GM19328 (cell line): Measurements from ENCODE around the gene DFFA.
A peak's percentile ranks its signal among the peaks of the same experiment; 100 is the strongest.

Experiments
- ATAC-seq: cut with Tn5 transposase; IDR thresholded peaks from one replicate; pipeline ENCODE4 v1.9.1; 2021; ENCODE audit warnings: mild to moderate bottlenecking, moderate library complexity; ENCODE audit not compliant: unreplicated experiment

DFFA gene, protein sequence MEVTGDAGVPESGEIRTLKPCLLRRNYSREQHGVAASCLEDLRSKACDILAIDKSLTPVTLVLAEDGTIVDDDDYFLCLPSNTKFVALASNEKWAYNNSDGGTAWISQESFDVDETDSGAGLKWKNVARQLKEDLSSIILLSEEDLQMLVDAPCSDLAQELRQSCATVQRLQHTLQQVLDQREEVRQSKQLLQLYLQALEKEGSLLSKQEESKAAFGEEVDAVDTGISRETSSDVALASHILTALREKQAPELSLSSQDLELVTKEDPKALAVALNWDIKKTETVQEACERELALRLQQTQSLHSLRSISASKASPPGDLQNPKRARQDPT

DNA sequence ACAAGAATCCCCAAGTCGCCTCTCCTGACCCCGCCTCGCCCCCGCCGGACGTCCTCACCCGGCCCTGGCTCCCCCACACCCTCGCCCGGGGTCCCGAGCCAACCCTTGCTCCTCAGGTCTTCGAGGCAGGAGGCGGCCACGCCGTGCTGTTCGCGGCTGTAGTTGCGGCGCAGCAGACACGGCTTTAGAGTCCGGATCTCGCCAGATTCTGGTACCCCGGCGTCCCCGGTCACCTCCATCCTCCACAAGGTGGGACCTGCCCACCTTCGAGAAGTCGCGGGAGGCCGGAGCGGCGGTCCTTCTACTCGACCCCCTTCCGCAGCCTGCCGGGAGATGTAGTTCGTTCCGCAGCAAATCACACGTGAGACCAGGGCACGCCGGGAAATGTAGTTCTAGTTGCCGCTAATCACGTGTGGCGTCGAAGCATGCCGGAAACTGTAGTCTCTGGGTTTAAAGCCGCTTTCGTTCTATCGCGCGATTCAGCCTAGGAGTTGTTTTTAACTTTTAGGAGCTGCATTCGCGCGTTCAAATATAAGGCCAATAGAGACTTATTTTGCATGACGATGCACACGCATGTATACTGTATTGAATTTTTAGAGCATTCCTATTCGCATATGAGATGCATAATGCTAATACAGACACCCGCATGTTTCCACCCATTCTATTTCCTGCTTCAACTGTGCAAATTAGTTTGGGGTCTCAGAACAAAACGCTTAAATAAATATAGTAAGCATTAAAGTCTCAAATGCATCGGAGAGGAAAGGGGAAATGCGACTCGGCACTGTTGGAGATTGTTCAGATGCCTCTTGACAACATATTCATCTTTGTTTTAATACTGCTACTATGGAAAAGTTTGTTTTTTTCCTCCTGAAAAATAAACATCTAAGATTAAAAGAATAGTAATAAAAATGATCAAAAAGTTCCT is at the start of gene DFFA:
TSS of gene DFFA (minus strand) at position 310 of the 925 bp plus-strand sequence. CDS start at position 239, 71 bp downstream.
- peak; percentile 85 for ATAC-seq

DNA sequence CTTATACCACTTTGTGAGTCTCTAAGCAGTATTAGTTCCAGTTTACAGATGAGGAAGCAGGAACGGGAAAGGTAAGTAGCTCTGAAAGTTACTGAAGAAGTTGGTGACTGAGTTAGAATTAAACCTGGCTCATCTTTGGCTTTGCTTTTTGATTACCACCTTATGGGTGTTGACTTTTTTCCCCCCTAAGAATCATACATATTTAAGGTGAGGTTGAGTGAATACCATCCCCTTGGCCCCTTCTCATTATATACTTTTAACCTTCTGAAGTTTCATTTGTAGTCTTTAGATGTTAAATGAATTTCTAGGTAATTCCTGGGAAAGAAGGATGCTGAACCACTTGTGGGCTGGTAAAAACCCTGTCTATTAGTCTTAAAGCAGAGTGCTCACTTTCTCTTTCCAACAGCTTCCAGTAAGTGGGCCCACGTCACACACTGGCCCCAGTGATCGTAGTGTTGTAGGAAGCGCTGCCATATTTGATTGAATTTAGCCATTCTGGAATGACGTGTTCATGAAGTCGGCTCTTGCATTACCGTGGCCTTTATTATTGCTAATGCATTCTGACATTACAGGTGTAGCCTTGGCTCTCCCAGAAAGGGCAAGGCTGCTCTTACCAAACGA is 49.3 kb upstream of the DFFA start:
- no peak for ATAC-seq

DNA sequence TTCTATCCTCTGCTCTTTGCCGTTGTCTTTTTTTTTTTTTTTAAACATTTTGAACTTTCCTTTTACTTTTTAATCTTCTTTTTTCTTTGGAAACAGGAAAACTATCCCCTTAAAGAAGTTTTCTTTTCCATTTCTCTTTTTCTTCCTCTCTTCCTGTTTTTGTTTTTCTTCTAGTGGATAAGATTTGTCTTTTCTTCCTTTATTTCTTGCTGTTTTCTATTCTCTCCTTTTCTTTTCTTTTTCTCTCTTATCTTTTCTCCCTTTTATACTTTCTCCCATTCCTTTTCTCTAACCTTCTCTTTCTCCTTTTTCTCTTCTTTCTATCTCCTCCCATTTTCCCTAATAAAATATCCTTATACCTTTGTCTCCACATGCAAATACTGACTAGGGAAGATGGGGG is 48.6 kb upstream of the DFFA start:
- ATAC-seq, result no peak

DNA sequence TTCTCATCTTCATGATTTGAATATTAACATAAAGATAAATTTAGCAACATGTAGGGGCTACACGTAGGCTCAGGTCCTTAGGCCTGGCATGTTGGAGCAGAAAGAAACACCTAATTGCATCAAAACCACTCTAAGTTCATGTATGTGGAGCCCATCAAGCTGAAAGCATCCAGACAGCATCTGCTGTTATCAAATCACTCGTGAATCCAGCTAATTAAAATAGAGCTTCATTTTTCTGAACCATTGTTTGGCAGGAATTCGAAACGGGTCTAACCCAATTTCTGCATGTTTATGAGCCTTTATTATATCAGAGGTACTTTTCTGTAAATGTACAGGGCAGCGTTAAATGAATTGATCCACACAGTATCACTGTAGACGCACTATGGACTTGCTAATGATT is 48.2 kb upstream of the DFFA start:
- no peak for ATAC-seq

DNA sequence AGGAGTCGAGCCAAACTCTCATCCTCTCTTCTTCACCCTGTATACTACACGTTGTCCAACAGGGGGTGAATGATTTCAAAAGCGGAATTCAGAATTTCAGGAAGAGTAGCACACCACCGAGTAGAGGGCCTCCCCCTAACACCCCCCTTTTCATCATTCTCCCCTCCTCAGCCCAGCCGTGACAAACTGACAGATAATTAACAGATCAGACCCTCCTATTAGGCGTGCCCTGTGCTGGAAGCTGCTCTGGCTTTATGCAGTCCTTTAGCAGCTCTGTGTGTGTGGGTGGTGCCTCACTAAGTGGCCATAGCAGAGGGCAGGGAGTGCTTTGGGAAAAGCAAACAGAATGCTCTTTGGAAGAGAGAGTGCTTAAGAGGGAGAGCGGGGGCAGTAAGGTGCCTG is 46.7 kb upstream of the DFFA start:
- ATAC-seq, result no peak

DNA sequence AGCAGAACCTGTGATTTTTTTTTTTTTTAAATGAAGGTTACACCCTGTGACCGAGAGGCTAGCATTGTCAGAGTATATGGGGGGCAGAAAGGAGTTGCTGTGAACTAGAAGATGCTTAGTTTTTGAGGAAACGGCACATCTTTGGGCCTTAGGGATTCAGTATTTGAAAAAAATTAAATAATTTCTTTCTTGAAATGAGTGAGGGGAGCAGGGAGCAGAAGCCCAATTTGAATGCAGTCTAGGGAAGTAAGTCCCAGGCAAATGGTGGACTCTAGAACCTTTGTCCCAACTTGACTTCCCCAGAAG is 45.3 kb upstream of the DFFA start:
- ATAC-seq, result no peak

DNA sequence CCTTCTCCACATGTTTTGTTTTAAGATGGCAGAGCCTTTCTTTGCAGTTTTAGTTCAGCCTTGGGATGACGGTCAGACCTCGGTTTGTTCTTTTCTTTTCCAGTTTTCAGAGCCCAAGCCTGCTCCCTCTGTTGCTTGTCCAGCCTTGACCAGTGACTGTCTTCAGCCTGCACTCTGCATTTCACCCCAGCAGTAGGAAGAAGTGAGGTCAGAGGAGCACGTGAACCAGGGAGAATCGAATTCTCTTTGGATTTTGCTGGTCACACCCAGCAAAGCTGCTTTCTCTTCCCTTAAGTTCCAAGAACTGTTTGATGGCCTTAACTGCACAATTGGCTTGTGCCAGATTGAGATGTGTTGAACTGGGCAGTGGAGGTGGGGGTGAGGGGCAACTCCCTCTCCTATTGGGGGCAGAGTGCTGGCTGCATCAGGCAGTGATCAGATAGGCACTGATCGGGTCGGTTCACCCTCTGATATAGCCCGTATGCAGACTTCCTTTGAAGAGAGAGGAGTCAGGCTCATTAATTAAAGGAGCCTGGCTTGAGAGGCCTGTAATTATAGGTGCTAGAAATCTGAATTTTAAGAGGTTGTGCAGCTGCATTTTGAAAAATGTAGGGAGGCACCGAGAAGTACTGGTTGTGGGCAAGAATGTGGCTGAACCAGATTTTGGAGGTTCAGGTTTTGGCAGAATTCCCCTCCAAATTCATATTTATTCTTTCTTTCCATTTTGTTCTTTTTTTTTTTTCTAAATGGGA is 44.8 kb upstream of the DFFA start:
- ATAC-seq, result no peak

DNA sequence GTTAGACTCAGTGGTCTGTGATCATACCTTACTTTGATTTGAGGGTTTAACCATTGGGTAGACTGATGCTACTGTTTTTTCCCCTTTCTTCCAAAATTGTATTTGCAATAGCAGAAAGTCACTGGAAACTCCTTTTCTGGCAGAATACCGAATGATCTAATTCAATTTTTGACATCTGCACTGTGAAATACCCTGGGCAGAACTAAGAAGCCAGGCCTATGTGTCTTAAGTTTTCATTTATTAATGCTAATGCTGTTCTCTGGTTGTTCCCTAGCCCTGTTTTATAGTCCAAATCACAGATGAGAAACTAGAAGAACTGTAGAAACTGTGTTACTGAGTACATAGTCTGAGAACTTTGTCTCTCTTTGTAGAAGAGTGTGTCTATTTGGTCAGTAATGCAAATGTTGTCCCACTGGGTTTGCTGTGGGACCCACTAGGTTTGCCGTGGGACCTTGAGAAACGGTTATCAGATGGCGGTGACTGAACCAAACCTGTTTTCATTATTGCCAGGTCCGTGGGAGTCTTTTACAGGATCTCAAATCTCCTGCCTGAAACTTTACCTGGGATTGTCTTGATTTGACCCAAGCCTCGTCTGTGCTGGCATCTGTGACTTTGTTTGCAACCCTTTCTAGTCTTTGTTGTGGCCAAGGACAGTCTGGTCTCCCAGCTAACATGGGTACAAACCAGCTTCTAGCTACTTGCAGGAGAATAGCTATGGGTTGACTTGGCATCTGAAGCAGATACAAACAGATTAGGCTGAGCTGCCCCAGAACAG is 43.8 kb upstream of the DFFA start:
- ATAC-seq, result no peak

DNA sequence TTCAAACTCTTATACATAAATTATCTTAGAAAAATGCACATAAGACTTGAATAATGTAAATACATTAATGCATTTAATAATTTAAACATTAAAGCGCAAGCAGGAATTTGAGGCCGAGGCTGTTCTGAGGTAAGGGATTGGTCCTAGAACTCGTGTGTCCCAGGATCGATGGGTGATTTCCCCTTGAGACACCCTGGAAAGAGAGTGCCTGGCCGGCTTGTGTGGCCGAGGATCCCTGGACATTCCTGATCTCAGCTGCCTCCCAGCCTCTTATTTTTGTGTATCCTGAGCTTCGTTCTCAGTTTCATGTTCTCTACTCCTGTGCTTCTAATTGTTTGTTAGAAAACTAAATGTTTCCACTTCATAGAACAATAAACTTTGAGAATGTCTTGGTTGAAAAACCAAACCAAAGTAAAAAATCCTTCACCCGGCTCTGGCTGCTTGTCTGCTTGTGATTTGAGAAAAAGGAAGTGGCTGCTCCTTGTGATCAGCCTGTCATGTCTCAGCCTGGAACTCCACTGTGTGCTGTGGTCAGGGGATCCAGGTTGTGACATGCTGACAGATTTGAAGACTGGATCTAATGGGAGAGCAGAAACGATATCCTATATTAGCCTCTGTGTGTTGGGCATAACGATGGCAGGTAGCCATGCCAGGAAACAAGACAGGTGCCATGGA is 43.1 kb upstream of the DFFA start:
- ATAC-seq, result no peak

DNA sequence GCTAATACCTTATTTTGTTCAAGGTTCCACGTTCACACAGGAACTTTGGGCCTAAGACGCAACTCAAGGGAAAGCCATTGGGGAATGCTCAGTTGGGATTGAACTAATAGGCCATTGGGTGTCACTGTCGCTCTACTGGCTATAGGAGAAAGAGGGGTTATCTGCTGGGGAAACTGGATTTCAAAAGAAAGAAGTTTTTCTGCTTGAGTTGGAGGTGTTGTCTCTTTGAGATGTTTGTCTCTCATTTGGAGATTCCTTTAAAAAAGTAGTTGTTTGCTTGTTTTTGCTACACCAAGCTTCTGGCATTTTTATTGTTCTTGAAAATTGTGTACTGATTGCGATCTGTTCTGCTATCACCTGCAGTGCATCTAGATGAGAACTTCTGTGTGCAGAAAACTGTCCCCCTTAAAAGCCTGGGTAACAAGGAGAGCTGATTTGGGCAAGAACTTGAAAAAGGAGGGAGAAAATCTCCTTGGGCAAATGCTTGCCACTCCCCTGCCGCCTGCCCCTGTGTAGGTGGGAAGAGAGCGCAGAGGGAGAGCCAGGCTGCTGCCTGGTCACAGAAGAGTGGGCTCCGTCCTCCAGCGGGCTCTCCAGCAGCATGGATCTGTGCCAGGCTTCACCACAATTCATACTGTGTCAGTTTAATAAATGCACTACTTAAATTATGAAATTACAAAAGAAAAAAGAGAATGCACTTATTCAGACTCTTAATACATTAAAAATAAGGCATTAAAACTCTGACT is 42.3 kb upstream of the DFFA start:
- ATAC-seq, result no peak

DNA sequence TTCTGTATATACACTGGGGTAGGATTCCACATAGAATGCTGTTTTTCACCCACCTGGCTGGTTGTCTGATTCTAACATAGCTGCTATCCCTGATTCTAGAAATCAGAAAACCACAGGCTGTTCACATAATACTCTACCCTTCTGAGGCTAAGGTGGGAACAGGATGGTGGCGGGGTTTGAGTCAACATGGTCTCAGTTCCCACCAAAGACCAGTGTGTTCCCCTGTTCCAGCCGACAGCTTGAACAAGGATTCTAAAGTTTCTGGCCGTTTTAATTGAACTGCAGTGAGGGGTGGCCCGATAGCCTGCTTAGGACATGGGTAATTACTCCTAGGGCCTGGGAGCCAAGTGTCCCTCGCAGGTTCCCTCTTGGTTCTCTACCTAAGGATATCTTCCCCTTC is 40.9 kb upstream of the DFFA start:
- ATAC-seq, result no peak

DNA sequence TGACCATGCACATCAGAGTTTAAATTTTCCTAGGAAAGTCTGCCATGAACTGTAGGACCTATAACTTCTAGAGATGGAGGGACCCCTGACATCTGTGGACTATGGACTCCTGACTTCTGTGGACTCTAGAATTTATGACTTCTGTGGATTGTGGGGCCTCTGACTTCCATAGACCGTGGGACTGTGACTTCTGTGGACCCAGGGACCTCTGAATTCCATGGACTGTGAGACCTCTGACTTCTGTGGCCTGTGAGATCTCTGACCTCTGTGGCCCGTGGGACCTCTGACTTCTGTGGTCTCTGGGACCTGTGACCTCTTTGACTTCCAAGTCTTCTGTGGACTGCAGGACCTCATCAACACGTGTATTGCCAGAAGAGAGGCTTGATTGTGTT is 39.2 kb upstream of the DFFA start:
- no peak for ATAC-seq

DNA sequence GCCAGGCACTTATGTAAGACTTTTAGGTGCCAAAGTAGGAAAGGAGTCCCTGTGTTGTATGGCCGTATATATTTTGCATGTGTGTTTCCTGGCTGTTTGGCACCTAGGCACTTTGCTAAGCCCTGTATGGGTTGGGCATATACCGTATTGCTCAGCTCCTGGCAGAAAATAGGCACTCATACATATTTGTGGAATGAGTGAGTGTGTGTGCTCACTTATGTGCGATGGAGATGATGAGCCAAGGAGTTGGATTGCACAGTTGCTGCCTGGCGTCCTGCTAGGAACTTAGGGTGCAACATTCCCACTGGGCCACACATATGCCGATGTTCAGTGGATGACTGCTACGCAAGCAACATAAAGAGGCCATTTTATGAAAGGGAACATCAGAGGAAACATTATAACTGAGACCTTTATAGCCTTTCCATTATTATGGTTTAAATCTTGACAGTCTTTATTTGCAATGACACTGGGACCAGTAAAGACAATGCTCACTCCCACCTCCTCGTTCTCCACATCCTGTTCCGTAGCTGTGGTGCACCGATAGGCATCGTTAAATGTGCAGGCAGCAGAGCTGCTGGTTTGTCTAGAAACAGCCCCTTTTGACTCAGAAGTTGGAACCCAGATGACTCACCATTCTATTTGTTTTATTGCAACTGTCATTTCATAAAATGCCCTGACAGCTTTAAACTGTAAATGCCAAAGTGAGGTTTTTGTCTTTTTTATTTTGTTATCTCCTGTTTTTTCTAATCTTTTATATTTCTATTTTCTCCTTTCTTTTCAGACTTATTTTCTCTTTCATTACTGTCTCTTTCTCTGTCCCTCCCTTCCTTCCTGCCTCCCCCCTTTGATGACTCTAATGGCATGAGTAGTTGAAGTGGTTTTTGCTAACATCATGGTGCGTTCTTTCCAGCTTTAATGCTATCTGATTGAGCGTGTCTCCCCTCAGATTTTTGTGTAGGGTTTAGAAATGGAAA is 38.5 kb upstream of the DFFA start:
- peak; percentile 78 for ATAC-seq

DNA sequence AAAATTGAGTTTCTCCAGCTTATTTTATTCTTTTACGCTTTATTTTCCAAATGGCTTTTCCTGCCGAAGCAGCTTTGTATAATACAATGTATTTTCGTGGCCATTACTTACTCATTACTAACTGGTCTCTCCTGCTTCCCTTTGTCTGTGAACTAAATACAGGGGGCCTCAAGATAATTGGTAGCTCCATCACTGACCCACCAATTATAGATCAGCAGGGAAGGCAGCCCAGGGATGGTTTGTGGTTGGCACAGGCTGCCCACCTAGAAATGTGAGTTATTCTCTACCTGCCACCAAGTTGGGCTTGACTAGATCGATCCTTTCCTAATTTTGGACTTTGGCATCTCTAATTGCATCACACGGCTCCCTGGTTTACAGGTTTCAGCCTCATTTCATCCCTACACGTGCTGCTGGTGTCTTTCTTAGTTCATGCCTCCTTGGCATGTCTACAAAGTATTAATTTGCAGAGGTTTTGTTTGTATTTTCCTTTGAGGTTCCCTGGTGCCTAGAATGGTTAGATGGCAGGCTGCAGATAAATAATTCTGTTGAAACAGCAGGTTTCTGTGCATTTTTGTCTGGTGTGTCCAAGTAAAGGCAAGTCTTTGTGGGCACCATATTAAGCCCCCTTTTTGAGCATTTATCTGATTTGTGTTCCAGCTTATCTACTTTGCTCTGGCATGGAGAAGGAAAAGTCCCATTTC is 37.6 kb upstream of the DFFA start:
- no peak for ATAC-seq

DNA sequence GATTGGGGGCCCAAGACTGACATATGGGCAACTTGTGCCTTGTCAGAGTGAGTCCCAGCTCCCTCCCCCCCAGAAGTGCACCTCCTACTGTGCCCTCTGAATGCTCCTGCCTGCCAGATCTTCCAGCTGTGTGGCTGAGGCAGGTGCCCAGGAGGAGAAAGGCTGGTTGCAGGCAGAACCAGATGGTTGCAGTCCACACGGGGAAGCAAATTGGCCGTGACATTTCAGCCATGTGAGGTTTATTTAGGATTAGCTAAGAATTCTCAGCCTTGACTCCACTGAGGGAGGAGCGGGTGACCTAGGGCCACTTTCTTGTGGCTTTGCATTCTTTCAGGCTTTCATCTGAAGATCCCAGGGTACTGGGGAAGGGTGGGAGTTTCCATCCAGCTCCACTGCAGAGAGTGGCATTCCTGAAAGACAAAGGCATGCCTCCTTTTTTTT is 36.2 kb upstream of the DFFA start:
- no peak for ATAC-seq

DNA sequence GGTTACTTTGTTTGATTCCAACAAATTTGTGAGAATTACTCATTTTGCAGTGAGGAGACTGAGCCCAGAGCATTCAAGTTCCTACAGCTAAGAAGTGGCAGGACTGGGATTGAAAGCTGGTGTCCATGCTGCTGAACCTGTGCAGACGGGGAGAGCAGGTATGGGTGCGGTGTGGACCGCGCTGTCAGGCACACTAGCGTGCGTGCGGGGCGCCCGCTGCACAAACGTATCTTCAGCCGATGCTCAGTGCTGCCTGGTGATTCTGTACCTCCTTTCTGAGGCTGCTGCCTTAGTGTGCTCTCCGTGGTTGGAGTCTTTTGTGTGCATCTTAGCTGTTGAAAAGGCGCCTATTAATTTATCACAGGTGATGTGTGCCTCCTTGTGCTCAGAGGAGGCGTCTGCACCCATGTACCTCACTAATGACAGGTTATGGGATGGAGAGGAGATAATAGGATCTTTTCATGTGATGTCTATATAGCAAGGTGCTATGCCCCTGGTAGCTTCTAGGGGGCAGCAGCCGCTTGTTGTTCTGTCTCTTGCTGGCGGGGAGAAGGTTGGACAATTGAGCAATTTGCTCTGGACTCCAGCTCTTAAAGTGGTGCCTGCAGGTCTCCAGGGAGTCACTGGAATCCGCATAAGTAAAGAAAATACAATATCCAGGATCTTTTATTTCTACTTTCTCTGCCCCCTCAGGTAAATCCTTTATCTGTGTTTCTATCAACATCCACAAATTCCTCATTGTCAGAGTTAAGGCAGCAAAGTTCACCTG is 35.0 kb upstream of the DFFA start:
- ATAC-seq, result no peak

DNA sequence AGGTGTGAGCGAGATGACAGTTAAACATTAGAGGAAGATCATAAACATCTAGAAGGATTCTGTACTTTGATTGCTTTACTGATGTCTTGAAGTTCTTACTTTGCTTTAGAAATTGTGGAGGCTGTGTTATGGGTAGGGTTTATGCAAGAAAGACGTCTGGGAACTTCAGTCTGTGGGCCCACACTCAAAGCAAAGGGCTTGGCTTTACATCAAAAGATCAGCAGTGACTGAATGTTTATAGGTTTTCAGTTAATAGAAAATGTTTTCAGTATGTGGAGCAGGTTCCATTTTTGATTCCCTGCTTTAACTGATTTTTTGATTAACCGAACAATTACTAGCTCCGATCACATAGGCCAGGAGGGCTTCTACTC is 34.3 kb upstream of the DFFA start:
- ATAC-seq, result no peak
